H9 (cell line): ENCODE data around the gene EML1. TPM values are rescaled to one million over a fixed set of nuclear protein-coding genes. Genes with fewer than 3 reads are reported as not detected.

ENCODE experiments used
- DNase-seq: peaks from one replicate; pipeline ENCODE4 v3.0.0-alpha.2; 2017
- H2AFZ ChIP-seq: one replicate; pipeline ENCODE4 v1.6.1; 2013; ENCODE audit warnings: mild to moderate bottlenecking, low read length, control low read depth, moderate library complexity
- H2AK5ac ChIP-seq: 2 replicates; pipeline ENCODE4 v1.6.1; 2013; ENCODE audit warnings: low read length, control low read depth, mixed read lengths; ENCODE audit not compliant: insufficient read length
- H2BK120ac ChIP-seq: one replicate; pipeline ENCODE4 v1.6.1; 2013; ENCODE audit warnings: low read depth, mild to moderate bottlenecking, low read length, control low read depth, inconsistent platforms; ENCODE audit not compliant: poor library complexity, severe bottlenecking
- H2BK12ac ChIP-seq: 2 replicates; pipeline ENCODE4 v1.6.1; 2013; ENCODE audit warnings: low read length, control low read depth, mixed read lengths, low read depth; ENCODE audit not compliant: insufficient read length
- H2BK15ac ChIP-seq: 2 replicates; pipeline ENCODE4 v1.6.1; 2013; ENCODE audit warnings: low read depth, low read length, control low read depth
- H2BK20ac ChIP-seq: one replicate; pipeline ENCODE4 v1.6.1; 2013; ENCODE audit warnings: low read depth, mild to moderate bottlenecking, low read length, control low read depth, inconsistent platforms; ENCODE audit not compliant: poor library complexity, severe bottlenecking
- H2BK5ac ChIP-seq: 2 replicates; pipeline ENCODE4 v1.6.1; 2013; ENCODE audit warnings: low read length, control low read depth, mixed read lengths; ENCODE audit not compliant: insufficient read length
- H3K14ac ChIP-seq: 2 replicates; pipeline ENCODE4 v1.6.1; 2013; ENCODE audit warnings: low read length, control low read depth; ENCODE audit not compliant: insufficient read depth
- H3K18ac ChIP-seq: 2 replicates; pipeline ENCODE4 v1.6.1; 2013; ENCODE audit warnings: low read depth, mild to moderate bottlenecking, mixed read lengths, low read length, control low read depth; ENCODE audit not compliant: insufficient read length
- H3K23ac ChIP-seq: 2 replicates; pipeline ENCODE4 v1.6.1; 2013; ENCODE audit warnings: low read length, control low read depth, mixed read lengths, low read depth; ENCODE audit not compliant: insufficient read length
- H3K23me2 ChIP-seq: 2 replicates; pipeline ENCODE4 v1.6.1; 2013; ENCODE audit warnings: low read depth, mild to moderate bottlenecking, mixed read lengths, low read length, control low read depth; ENCODE audit not compliant: insufficient read length, poor library complexity, severe bottlenecking
- H3K27ac ChIP-seq: 2 replicates; pipeline ENCODE4 v1.5.1; 2013; ENCODE audit warnings: low read length, control low read depth, mixed read lengths, low read depth; ENCODE audit not compliant: insufficient read length
- H3K27me3 ChIP-seq: 2 replicates; pipeline ENCODE4 v1.6.1; 2013; ENCODE audit warnings: low read length, control low read depth, inconsistent platforms; ENCODE audit not compliant: insufficient read depth
- H3K4ac ChIP-seq: 2 replicates; pipeline ENCODE4 v1.6.1; 2013; ENCODE audit warnings: low read depth, mild to moderate bottlenecking, control low read depth, inconsistent platforms, low read length, moderate library complexity
- H3K4me1 ChIP-seq: 2 replicates; pipeline ENCODE4 v1.6.1; 2013; ENCODE audit warnings: low read length, control low read depth, inconsistent platforms; ENCODE audit not compliant: insufficient read depth
- H3K4me2 ChIP-seq: 2 replicates; pipeline ENCODE4 v1.6.1; 2013; ENCODE audit warnings: low read length, control low read depth, mixed read lengths; ENCODE audit not compliant: insufficient read length, insufficient read depth
- H3K56ac ChIP-seq: 2 replicates; pipeline ENCODE4 v1.6.1; 2013; ENCODE audit warnings: low read depth, mild to moderate bottlenecking, mixed read lengths, low read length, control low read depth; ENCODE audit not compliant: insufficient read length
- H3K79me1 ChIP-seq: 2 replicates; pipeline ENCODE4 v1.6.1; 2013; ENCODE audit warnings: low read depth, mild to moderate bottlenecking, moderate library complexity, low read length, control low read depth, inconsistent platforms; ENCODE audit not compliant: insufficient read depth, poor library complexity, severe bottlenecking
- H3K79me2 ChIP-seq: 2 replicates; pipeline ENCODE4 v1.6.1; 2013; ENCODE audit warnings: low read length, control low read depth, inconsistent platforms; ENCODE audit not compliant: insufficient read depth
- H3K9ac ChIP-seq: 2 replicates; pipeline ENCODE4 v1.6.1; 2013; ENCODE audit warnings: low read length, control low read depth, mixed read lengths; ENCODE audit not compliant: insufficient read length; ENCODE audit errors: extremely low read depth
- H3K9me3 ChIP-seq: one replicate; pipeline ENCODE4 v1.6.1; 2013; ENCODE audit warnings: low read depth, low read length, inconsistent platforms; ENCODE audit not compliant: control insufficient read depth
- H3T11ph ChIP-seq: one replicate; pipeline ENCODE4 v1.6.1; 2013; ENCODE audit warnings: mild to moderate bottlenecking, low read length, control low read depth, inconsistent platforms
- H4K20me1 ChIP-seq: one replicate; pipeline ENCODE4 v1.6.1; 2013; ENCODE audit not compliant: control insufficient read depth, insufficient read length, insufficient read depth
- H4K5ac ChIP-seq: 2 replicates; pipeline ENCODE4 v1.6.1; 2013; ENCODE audit warnings: low read depth, mild to moderate bottlenecking, mixed read lengths, low read length, control low read depth; ENCODE audit not compliant: insufficient read length
- H4K8ac ChIP-seq: replicated peaks from 2 replicates; pipeline ENCODE4 v1.6.1; 2013; ENCODE audit warnings: low read length, control low read depth, mixed read lengths, low read depth; ENCODE audit not compliant: insufficient read length
- H4K91ac ChIP-seq: 2 replicates; pipeline ENCODE4 v1.6.1; 2013; ENCODE audit warnings: low read depth, mild to moderate bottlenecking, moderate library complexity, mixed read lengths, low read length, control low read depth; ENCODE audit not compliant: insufficient read length
- H3K27ac Mint-ChIP-seq, 3 experiments: 2 replicates in 2 of 3; 3 replicates in 1 of 3; pipeline ENCODE4 v1.8.0; 2020 to 2021; ENCODE audit warnings: mixed read lengths in 3 of 3, mild to moderate bottlenecking in 1 of 3, moderate library complexity in 1 of 3
- H3K27me3 Mint-ChIP-seq: 2 replicates; pipeline ENCODE4 v1.8.0; 2021; ENCODE audit warnings: low read depth, mild to moderate bottlenecking, moderate library complexity, mixed read lengths
- H3K36me3 Mint-ChIP-seq, 3 experiments: 2 replicates in 2 of 3; 3 replicates in 1 of 3; pipeline ENCODE4 v1.8.0; 2020 to 2021; ENCODE audit warnings: low read depth in 3 of 3, mixed read lengths in 3 of 3; ENCODE audit not compliant: insufficient read depth in 1 of 3
- H3K4me1 Mint-ChIP-seq, 2 experiments: 2 replicates each; pipeline ENCODE4 v1.8.0; 2020; ENCODE audit warnings: mixed read lengths in 2 of 2
- H3K4me3 Mint-ChIP-seq, 2 experiments: 2 replicates in 1 of 2; 3 replicates in 1 of 2; pipeline ENCODE4 v1.8.0; 2020 to 2021; ENCODE audit warnings: mild to moderate bottlenecking in 2 of 2, mixed read lengths in 2 of 2, moderate library complexity in 1 of 2
- H3K9me3 Mint-ChIP-seq, 2 experiments: 2 replicates in 1 of 2; 3 replicates in 1 of 2; pipeline ENCODE4 v1.8.0; 2020; ENCODE audit warnings: mild to moderate bottlenecking in 2 of 2, mixed read lengths in 2 of 2, moderate library complexity in 1 of 2
- WGBS: extraction: QIAGEN DNeasy Blood & Tissue Kit; methylation state at CpG from one replicate; pipeline ENCODE4 v1.1.7; 2013; ENCODE audit warnings: missing lambda C conversion rate, low lambda C conversion rate, mixed read lengths; ENCODE audit not compliant: insufficient read length; ENCODE audit errors: extremely low coverage; 5-methylcytosine and 5-hydroxymethylcytosine counted together
- total RNA-seq: library from RNA; stranded (reverse); gene quantifications from 2 replicates; pipeline ENCODE4 v1.2.1, GENCODE V29; 2021
- TF ChIP-seq, protein P1 (sequence below): fragments of 200-600 bp; sonication (generic); conservative IDR thresholded peaks from 3 replicates; pipeline ENCODE4 v1.8.0; 2021; ENCODE audit warnings: antibody characterized with exemption, mild to moderate bottlenecking

EML1 gene
- total RNA-seq, 1 experiment from 2014 or later, result 16.7 TPM

DNA sequence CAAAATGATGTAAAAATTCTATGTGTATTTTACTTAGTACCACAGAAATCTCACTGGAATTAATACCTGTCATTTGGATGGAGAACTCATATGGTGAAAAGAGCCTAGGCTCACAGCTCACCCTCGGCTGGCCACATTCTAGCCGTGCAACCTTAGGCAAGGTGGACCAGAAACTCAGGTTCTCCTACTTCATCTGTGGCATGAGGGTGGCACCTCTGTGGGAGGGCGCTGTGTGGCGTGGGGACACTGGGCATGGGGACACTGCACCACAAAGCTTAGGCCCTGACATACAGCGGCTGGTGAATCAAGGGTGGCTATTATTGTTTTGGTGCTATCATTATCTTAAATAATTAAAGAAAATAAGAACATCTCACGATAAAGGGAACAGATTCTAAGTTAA is 47.1 kb downstream of the EML1 start:
- no peak overlapping the region for H2BK120ac ChIP-seq
- no peak overlapping the region for H2BK5ac ChIP-seq
- no peaks in the 10 kb centered on the region for H3K79me2 ChIP-seq
- H2BK12ac ChIP-seq, result no peak overlapping the region
- no peaks in the 10 kb centered on the region for H4K20me1 ChIP-seq
- H3K4me3 Mint-ChIP-seq, result no peak overlapping the region
- H4K91ac ChIP-seq, result no peak overlapping the region
- H3K56ac ChIP-seq, result no peak overlapping the region
- no peak overlapping the region for H3K4me2 ChIP-seq
- no peak overlapping the region for H3K27ac Mint-ChIP-seq
- peaks cover 10% of the 10 kb centered on the region for H3K4me1 ChIP-seq
- peaks cover 41 to 45% of the 10 kb centered on the region in 2 experiments for H3K4me1 Mint-ChIP-seq
- H4K8ac ChIP-seq, result no peak overlapping the region
- no peak overlapping the region for H4K5ac ChIP-seq
- H3K23me2 ChIP-seq, result no peaks in the 10 kb centered on the region
- no peak overlapping the region for H2AFZ ChIP-seq
- H3K9ac ChIP-seq, result no peak overlapping the region
- H2AK5ac ChIP-seq, result no peak overlapping the region
- H3K18ac ChIP-seq, result no peak overlapping the region
- H3K27me3 Mint-ChIP-seq, result peaks cover 11% of the 10 kb centered on the region
- no peak overlapping the region for H3K14ac ChIP-seq
- H3K27ac ChIP-seq, result no peak overlapping the region
- no peak overlapping the region for H3K4ac ChIP-seq
- H3T11ph ChIP-seq, result no peak overlapping the region
- no peaks in the 10 kb centered on the region for H3K9me3 Mint-ChIP-seq
- no peaks in the 10 kb centered on the region for H3K9me3 ChIP-seq
- H3K79me1 ChIP-seq, result no peaks in the 10 kb centered on the region
- 0 out of 2 replicates have a peak, but pooled peaks cover 2% of the 10 kb centered on the region for H3K27me3 ChIP-seq
- H3K23ac ChIP-seq, result no peak overlapping the region
- DNase-seq, result no peak
- H2BK15ac ChIP-seq, result no peak overlapping the region
- TF ChIP-seq, protein P1, sequence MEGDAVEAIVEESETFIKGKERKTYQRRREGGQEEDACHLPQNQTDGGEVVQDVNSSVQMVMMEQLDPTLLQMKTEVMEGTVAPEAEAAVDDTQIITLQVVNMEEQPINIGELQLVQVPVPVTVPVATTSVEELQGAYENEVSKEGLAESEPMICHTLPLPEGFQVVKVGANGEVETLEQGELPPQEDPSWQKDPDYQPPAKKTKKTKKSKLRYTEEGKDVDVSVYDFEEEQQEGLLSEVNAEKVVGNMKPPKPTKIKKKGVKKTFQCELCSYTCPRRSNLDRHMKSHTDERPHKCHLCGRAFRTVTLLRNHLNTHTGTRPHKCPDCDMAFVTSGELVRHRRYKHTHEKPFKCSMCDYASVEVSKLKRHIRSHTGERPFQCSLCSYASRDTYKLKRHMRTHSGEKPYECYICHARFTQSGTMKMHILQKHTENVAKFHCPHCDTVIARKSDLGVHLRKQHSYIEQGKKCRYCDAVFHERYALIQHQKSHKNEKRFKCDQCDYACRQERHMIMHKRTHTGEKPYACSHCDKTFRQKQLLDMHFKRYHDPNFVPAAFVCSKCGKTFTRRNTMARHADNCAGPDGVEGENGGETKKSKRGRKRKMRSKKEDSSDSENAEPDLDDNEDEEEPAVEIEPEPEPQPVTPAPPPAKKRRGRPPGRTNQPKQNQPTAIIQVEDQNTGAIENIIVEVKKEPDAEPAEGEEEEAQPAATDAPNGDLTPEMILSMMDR, result no peak
- no peaks in the 10 kb centered on the region; a peak in 1 of 7 replicates for H3K36me3 Mint-ChIP-seq
- WGBS, result no CpG with 5 or more reads among the region's 6 CpGs
- no peak overlapping the region for H2BK20ac ChIP-seq
